BLaER1 treated with 17β-estradiol and CSF1 and Interleukin-3, amounts not matched to agents 10 nM and 100 nM (cell line): ENCODE results near the gene B4GALT3.
A peak's percentile ranks its signal among the peaks of the same experiment; 100 is the strongest.

Experiments
- H3K27ac ChIP-seq, 11 experiments: shearing (Covaris generic); formaldehyde crosslinking; 2 replicates each; pipeline ENCODE4 v1.8.1; 2022
- H3K27me3 ChIP-seq, 11 experiments: shearing (Covaris generic); formaldehyde crosslinking; 2 replicates each; pipeline ENCODE4 v1.8.1; 2022
- H3K36me3 ChIP-seq, 11 experiments: shearing (Covaris generic); formaldehyde crosslinking; 2 replicates each; pipeline ENCODE4 v1.8.1; 2022
- H3K4me1 ChIP-seq, 10 experiments: shearing (Covaris generic); formaldehyde crosslinking; 2 replicates each; pipeline ENCODE4 v1.8.1; 2022
- H3K4me2 ChIP-seq, 11 experiments: shearing (Covaris generic); formaldehyde crosslinking; 2 replicates each; pipeline ENCODE4 v1.8.1; 2022
- H3K4me3 ChIP-seq, 10 experiments: shearing (Covaris generic); formaldehyde crosslinking; 2 replicates each; pipeline ENCODE4 v1.8.1; 2022
- H3K9ac ChIP-seq, 11 experiments: shearing (Covaris generic); formaldehyde crosslinking; 2 replicates each; pipeline ENCODE4 v1.8.1; 2022
- H3K9me3 ChIP-seq, 11 experiments: shearing (Covaris generic); formaldehyde crosslinking; replicated peaks in 1 of 11; 2 replicates each; pipeline ENCODE4 v1.8.1; 2022
- H4K20me1 ChIP-seq, 11 experiments: shearing (Covaris generic); formaldehyde crosslinking; 2 replicates each; pipeline ENCODE4 v1.8.1; 2022
- Cebpa-rat ChIP-seq, 11 experiments: shearing (Covaris generic); IDR thresholded peaks; 2 replicates each; pipeline ENCODE4 v1.8.1; 2022

Gene B4GALT3

DNA sequence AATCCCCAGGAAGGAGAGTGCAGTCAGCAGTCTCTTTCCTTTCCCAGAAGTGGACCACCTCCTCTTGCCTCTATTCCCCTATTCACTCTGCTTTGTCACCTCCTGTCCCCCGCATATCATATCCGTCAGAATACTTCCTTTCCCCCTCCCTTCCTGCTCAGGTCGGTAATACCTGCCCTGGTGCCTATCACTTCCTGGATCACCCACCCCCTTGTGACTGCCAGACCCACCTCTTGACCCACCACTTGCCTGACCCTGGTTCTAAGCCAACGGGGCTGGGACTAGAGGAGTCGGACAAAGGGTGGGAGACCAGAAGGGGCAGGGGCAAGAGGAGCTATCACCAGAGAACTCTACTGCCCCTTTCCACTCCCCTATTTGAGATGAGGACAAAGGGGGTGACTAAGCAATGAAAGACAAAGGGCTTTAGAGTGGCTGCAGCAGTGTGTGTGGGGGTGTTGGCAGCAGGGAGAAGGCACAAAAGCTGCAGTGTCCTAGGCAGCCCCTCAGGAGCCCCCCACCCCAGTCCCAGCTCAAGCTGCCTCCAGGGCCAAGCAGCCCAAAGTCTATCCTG lies 23.2 kb upstream of the B4GALT3 start:
- Histone ChIP-seq H3K9me3 (no peaks in the 10 kb centered on the region), H3K27ac (peak overlapping the region; percentile 82 to 93 (median 90)), H3K9ac (peak overlapping the region in 7 of 11 experiments; percentile 30 to 89 (median 83); a peak in 8 of 22 replicates), H3K4me2 (peak overlapping the region; percentile 71 to 94 (median 88)), H3K27me3 (no peaks in the 10 kb centered on the region), H3K4me1 (peaks cover 58 to 93% (median 77%) of the 10 kb centered on the region in 10 experiments), H3K36me3 (peaks cover 3 to 24% (median 20%) of the 10 kb centered on the region in 11 experiments; a peak in 20 of 22 replicates), H4K20me1 (no peaks in the 10 kb centered on the region), H3K4me3 (no peak overlapping the region)
- TF ChIP-seq Cebpa-rat (IDR thresholded peaks at IDR 0.05) = no peak

GRCh38 chr1:161199506-161200139 lies 22.3 kb upstream of the B4GALT3 start:
- Histone ChIP-seq H3K27me3 (no peaks in the 10 kb centered on the region), H3K4me3 (no peak overlapping the region), H3K4me2 (peak overlapping the region; percentile 71 to 94 (median 88)), H3K9me3 (no peaks in the 10 kb centered on the region), H3K4me1 (peaks cover 67 to 93% (median 86%) of the 10 kb centered on the region in 10 experiments), H3K9ac (no peak overlapping the region; a peak in 1 of 22 replicates), H3K36me3 (peaks cover 3 to 15% (median 14%) of the 10 kb centered on the region in 11 experiments; a peak in 19 of 22 replicates), H3K27ac (peak overlapping the region in 1 of 11 experiments; percentile 92; a peak in 1 of 22 replicates), H4K20me1 (no peaks in the 10 kb centered on the region)
- TF ChIP-seq Cebpa-rat (IDR thresholded peaks at IDR 0.05) = no peak

DNA sequence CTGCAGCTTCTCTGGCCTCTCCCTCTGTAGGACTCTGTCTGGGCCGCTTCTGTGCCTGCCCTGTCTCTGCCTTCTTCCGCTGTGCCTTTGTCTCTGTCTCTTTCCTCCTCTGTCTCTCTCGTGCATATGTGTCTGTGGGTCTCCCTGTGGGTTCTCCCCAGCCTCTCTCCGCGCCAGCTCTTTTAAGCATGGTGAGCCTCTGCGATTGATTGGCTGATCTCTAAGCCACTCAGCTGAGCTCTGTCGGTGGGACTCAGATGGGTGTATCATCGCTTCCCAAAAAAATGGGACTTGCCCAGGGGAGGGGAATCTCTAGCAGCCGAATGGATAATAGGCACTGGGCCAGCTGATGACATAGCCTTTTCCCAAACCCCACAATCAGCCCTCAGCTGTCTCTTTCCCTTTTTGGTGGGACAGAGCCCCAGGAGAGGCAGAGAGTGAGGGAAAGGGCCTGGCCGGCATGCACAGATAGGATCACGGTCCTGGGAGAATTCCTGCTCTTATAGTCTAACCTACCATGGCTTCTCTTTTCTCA lies 21.7 kb upstream of the B4GALT3 start, which contains the start of gene ADAMTS4:
TSS of gene ADAMTS4 (minus strand) at position 158 of the 535 bp plus-strand sequence. CDS start 427 bp downstream, outside the sequence.
- Histone ChIP-seq H3K27ac (peak within 1 kb of the TSS in 2 of 11 experiments; percentile 4 to 92; a peak in 1 of 22 replicates), H3K4me2 (peak within 1 kb of the TSS; percentile 71 to 94 (median 88); a peak in 21 of 22 replicates), H4K20me1 (no peaks in the 10 kb centered on the region), H3K9ac (peak within 1 kb of the TSS in 3 of 11 experiments; percentile 12 to 22 (median 13); a peak in 2 of 22 replicates), H3K27me3 (no peaks in the 10 kb centered on the region), H3K36me3 (peaks cover 0 to 9% (median 8%) of the 10 kb centered on the region in 11 experiments; a peak in 16 of 22 replicates), H3K4me1 (peaks cover 73 to 93% (median 92%) of the 10 kb centered on the region in 10 experiments), H3K4me3 (no peak within 1 kb of the TSS), H3K9me3 (no peaks in the 10 kb centered on the region)
- no peak for TF ChIP-seq Cebpa-rat (IDR thresholded peaks at IDR 0.05)

DNA sequence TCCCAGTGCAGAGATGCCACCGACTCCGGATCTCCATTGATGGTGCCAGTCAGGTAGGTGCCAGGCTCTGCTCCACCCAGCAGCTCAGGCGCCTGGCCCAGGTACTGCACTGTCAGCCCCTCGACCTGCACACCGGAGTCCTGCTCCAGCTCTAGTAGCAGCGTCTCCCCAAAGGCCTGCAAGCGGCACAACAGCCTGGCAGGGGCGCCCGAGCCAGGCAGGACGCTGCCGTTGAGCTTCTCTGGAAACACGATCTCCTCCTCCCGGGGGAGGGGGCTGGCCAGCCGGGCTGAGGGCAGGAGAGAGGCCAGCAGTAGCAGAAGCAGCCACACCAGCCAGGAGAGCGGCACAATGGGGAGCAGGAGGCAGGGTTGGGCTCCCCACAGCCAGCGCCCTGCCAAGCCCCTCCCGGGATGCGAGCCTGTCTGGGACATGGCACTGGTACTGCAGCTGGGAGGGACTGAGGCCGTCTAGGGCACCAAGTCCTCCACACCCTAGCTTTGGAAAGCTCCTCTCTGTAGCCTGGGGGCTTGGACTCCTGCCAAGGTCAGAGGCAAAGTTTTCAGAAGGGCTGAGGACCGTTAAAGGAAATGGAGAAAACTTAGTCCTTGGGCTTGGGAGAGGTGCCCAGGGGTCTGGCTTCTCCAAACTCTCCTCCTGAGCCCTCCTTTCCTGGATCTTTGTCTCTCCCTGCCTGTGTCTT lies 21.0 kb upstream of the B4GALT3 start:
- no peak overlapping the region for H3K4me3 ChIP-seq
- peak overlapping the region; percentile 16 to 94 (median 78); a peak in 19 of 22 replicates for H3K4me2 ChIP-seq
- H3K9me3 ChIP-seq = no peaks in the 10 kb centered on the region
- H3K27me3 ChIP-seq = no peaks in the 10 kb centered on the region
- H3K36me3 ChIP-seq = peaks cover 0 to 3% (median 2%) of the 10 kb centered on the region in 11 experiments; a peak in 13 of 22 replicates
- no peaks in the 10 kb centered on the region for H4K20me1 ChIP-seq
- H3K4me1 ChIP-seq = peaks cover 75 to 94% (median 92%) of the 10 kb centered on the region in 10 experiments
- H3K9ac ChIP-seq = peak overlapping the region in 3 of 11 experiments; percentile 12 to 22 (median 13); a peak in 1 of 22 replicates
- peak overlapping the region in 1 of 11 experiments; percentile 4; a peak in 1 of 22 replicates for H3K27ac ChIP-seq
- TF ChIP-seq Cebpa-rat (IDR thresholded peaks at IDR 0.05) = no peak

DNA sequence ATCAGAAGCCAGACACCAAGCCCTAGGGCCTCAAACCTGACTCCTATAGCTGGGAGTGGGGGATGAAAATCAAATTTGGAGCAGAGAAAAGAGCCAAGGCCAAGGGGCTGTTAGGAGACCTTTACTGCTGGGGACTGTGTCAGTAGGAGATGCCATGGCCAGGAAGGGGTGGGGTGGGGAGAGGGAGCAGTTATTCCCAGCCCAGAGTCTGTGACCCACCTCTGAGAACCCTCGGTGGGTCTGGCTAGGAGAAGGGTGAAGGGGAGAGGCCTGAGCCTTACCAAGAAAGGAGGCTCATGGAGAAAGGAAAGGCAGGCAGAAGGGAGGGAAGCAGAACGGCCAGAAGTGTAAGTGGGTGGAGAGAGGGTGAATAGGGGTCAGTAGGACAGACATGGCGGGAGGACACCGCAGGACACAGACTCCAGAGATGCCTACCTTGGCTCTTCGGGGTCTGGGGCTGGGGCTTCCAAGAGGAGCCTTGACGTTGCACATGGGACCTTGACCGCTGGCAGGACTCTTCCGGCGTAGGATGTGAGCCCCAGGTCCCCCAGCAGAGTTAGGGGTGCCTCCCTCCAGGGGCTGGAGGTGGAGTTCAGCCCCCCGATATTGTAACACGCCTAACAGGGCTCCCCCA lies 20.4 kb upstream of the B4GALT3 start:
- Histone ChIP-seq H4K20me1 (no peaks in the 10 kb centered on the region), H3K4me2 (peak overlapping the region; percentile 44 to 94 (median 78)), H3K36me3 (no peaks in the 10 kb centered on the region), H3K27me3 (no peaks in the 10 kb centered on the region), H3K9ac (peak overlapping the region in 7 of 11 experiments; percentile 15 to 61 (median 34); a peak in 6 of 22 replicates), H3K27ac (peak overlapping the region in 7 of 11 experiments; percentile 16 to 71 (median 49); a peak in 11 of 22 replicates), H3K9me3 (no peaks in the 10 kb centered on the region), H3K4me1 (peaks cover 75 to 94% (median 92%) of the 10 kb centered on the region in 10 experiments), H3K4me3 (no peak overlapping the region)
- TF ChIP-seq Cebpa-rat (IDR thresholded peaks at IDR 0.05) = no peak

DNA sequence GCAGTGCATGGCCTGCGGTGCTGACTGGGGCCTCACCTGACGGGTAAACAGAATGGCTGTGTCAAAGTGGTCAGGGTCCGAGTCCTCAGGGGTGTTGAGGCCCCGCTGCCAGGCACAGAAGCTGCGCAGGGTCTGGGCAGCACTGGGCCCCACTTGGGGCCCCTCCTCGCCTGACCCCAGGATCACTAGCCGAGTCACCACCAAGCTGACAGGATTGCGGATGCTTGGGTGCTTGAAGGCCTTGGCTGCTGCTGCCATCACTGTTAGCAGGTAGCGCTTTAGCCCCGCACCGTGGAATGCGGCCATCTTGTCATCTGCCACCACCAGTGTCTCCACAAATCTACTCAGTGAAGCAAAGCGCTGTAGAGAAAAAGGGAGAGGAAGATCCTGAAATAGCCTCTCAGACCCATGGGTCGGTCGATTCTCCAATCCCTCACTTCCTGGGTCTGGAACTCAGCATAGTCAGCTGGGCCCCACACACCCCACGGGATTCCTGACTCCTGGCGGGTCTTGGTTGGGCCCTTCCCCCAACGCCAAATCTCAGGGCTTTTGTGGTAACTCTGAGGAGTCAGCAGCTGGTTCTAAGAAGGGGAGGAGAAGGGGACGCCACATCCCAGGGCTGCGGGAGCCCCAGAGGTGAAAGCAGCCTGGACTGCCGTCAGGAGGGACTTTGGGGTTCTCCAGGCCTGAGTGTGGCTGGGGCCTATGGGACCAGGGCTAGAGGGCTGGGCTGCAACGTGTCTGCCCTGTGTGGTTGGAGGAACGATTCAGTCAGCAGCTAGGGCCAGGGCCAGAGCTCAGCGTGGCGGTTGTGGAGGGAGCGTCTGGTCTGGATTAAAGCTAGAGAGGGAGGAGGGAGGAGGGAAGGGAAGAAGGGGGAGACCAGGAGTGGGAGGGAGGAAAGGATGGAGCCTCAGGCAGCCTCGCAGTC lies 19.5 kb upstream of the B4GALT3 start:
- TF ChIP-seq Cebpa-rat (IDR thresholded peaks at IDR 0.05) = no peak
- H3K4me2 ChIP-seq = peak overlapping the region; percentile 44 to 94 (median 78)
- peak overlapping the region in 10 of 11 experiments; percentile 16 to 71 (median 48); a peak in 21 of 22 replicates for H3K27ac ChIP-seq
- H3K4me1 ChIP-seq = peaks cover 75 to 100% (median 93%) of the 10 kb centered on the region in 10 experiments
- no peaks in the 10 kb centered on the region for H3K9me3 ChIP-seq
- no peak overlapping the region for H3K4me3 ChIP-seq
- H3K9ac ChIP-seq = peak overlapping the region in 10 of 11 experiments; percentile 15 to 61 (median 34); a peak in 12 of 22 replicates
- H4K20me1 ChIP-seq = no peaks in the 10 kb centered on the region
- no peaks in the 10 kb centered on the region for H3K27me3 ChIP-seq
- no peaks in the 10 kb centered on the region for H3K36me3 ChIP-seq

- Histone ChIP-seq H3K4me1 (peaks cover 68 to 100% (median 88%) of the 10 kb centered on the region in 10 experiments), H3K9me3 (no peaks in the 10 kb centered on the region), H3K27ac (peak overlapping the region in 3 of 11 experiments; percentile 49 to 71 (median 50); a peak in 4 of 22 replicates), H3K9ac (no peak overlapping the region), H3K4me2 (peak overlapping the region; percentile 44 to 94 (median 78); a peak in 19 of 22 replicates), H3K27me3 (no peaks in the 10 kb centered on the region), H4K20me1 (no peaks in the 10 kb centered on the region), H3K4me3 (no peak overlapping the region), H3K36me3 (no peaks in the 10 kb centered on the region)
- TF ChIP-seq Cebpa-rat (IDR thresholded peaks at IDR 0.05) = no peak
Observed at GRCh38 chr1:161196111-161196510, 18.8 kb upstream of the B4GALT3 start.
